Glutamatergic neuron (in vitro differentiated cells): ENCODE results near the gene NEK10. TPM values are rescaled to one million over a fixed set of nuclear protein-coding genes. Genes with fewer than 3 reads are reported as not detected.

Experiments
- DNase-seq: peaks from one replicate; pipeline ENCODE4 v3.0.0; 2022
- H3K27ac Mint-ChIP-seq: one replicate; pipeline ENCODE4 v1.8.0; 2020; ENCODE audit warnings: mild to moderate bottlenecking, mixed read lengths, inconsistent platforms; ENCODE audit not compliant: unreplicated experiment
- H3K27me3 Mint-ChIP-seq: one replicate; pipeline ENCODE4 v1.8.0; 2020; ENCODE audit warnings: mild to moderate bottlenecking, moderate library complexity, mixed read lengths, inconsistent platforms; ENCODE audit not compliant: unreplicated experiment
- H3K36me3 Mint-ChIP-seq: one replicate; pipeline ENCODE4 v1.8.0; 2020; ENCODE audit warnings: mild to moderate bottlenecking, mixed read lengths, inconsistent platforms; ENCODE audit not compliant: unreplicated experiment
- H3K4me1 Mint-ChIP-seq: one replicate; pipeline ENCODE4 v1.8.0; 2020; ENCODE audit warnings: mild to moderate bottlenecking, low read depth, mixed read lengths, inconsistent platforms; ENCODE audit not compliant: unreplicated experiment
- H3K4me3 Mint-ChIP-seq: one replicate; pipeline ENCODE4 v1.8.0; 2020; ENCODE audit warnings: mild to moderate bottlenecking, mixed read lengths, inconsistent platforms; ENCODE audit not compliant: unreplicated experiment
- H3K9me3 Mint-ChIP-seq: one replicate; pipeline ENCODE4 v1.8.0; 2020; ENCODE audit warnings: mild to moderate bottlenecking, moderate library complexity, mixed read lengths, inconsistent platforms; ENCODE audit not compliant: unreplicated experiment
- CTCF ChIP-seq: fragments of 200-600 bp; sonication (generic); IDR thresholded peaks from one replicate; pipeline ENCODE4 v1.5.0; 2021; ENCODE audit not compliant: partially characterized antibody, unreplicated experiment
- total RNA-seq: library from RNA; stranded (reverse); fragmentation: NEBNext Ultra II Directional; extraction: Animal tissue kit (Norgen Biotek cat#: 25700); gene quantifications from one replicate; pipeline ENCODE4 v1.2.1, GENCODE V29; 2021; ENCODE audit not compliant: unreplicated experiment

Gene NEK10
- total RNA-seq, 1 donor from 2014 or later: 1.5 TPM

- no peaks in the 10 kb centered on the region for H3K9me3 Mint-ChIP-seq
- H3K4me3 Mint-ChIP-seq: no peak overlapping the region
- no peak for TF ChIP-seq CTCF
- H3K4me1 Mint-ChIP-seq: no peaks in the 10 kb centered on the region
- H3K27me3 Mint-ChIP-seq: no peaks in the 10 kb centered on the region
- DNase-seq: peak; percentile 22
- H3K36me3 Mint-ChIP-seq: no peaks in the 10 kb centered on the region
- H3K27ac Mint-ChIP-seq: no peak overlapping the region
Measured at GRCh38 chr3:27105904-27106303, 263.3 kb downstream of the NEK10 start.

GRCh38 chr3:27097182-27097581, 272.0 kb downstream of the NEK10 start:
- Mint-ChIP-seq H3K4me3 (no peak overlapping the region), H3K27me3 (no peaks in the 10 kb centered on the region), H3K27ac (no peak overlapping the region), H3K9me3 (no peaks in the 10 kb centered on the region), H3K4me1 (no peaks in the 10 kb centered on the region), H3K36me3 (no peaks in the 10 kb centered on the region)
- TF ChIP-seq CTCF: no peak
- no peak for DNase-seq

- H3K9me3 Mint-ChIP-seq: no peaks in the 10 kb centered on the region
- H3K4me1 Mint-ChIP-seq: no peaks in the 10 kb centered on the region
- H3K27me3 Mint-ChIP-seq: no peaks in the 10 kb centered on the region
- H3K36me3 Mint-ChIP-seq: no peaks in the 10 kb centered on the region
- no peak overlapping the region for H3K27ac Mint-ChIP-seq
- no peak for TF ChIP-seq CTCF
- no peak for DNase-seq
- no peak overlapping the region for H3K4me3 Mint-ChIP-seq
Measured at GRCh38 chr3:27095553-27096222, 273.5 kb downstream of the NEK10 start.

GRCh38 chr3:27094721-27095120, 274.5 kb downstream of the NEK10 start:
- H3K4me1 Mint-ChIP-seq: peaks cover 6% of the 10 kb centered on the region
- DNase-seq: no peak
- no peaks in the 10 kb centered on the region for H3K36me3 Mint-ChIP-seq
- H3K9me3 Mint-ChIP-seq: no peaks in the 10 kb centered on the region
- TF ChIP-seq CTCF: no peak
- no peak overlapping the region for H3K27ac Mint-ChIP-seq
- no peak overlapping the region for H3K4me3 Mint-ChIP-seq
- H3K27me3 Mint-ChIP-seq: no peaks in the 10 kb centered on the region

- Mint-ChIP-seq H3K36me3 (no peaks in the 10 kb centered on the region), H3K4me3 (no peak overlapping the region), H3K9me3 (no peaks in the 10 kb centered on the region), H3K27me3 (no peaks in the 10 kb centered on the region), H3K27ac (no peak overlapping the region), H3K4me1 (peaks cover 6% of the 10 kb centered on the region)
- no peak for TF ChIP-seq CTCF
- no peak for DNase-seq
Measured at GRCh38 chr3:27093771-27094170, 275.4 kb downstream of the NEK10 start.
